ENCODE results near the gene ADORA1.

Gene ADORA1

GRCh38 chr1:203175827-203176241, 48.3 kb downstream of the ADORA1 start:
- DNase-seq = no peak

- DNase-seq = no peak
Measured at GRCh38 chr1:203176273-203177035, 48.9 kb downstream of the ADORA1 start.

- no peak for DNase-seq
Measured at GRCh38 chr1:203177036-203177405, 49.5 kb downstream of the ADORA1 start.

GRCh38 chr1:203177470-203178039, 50.0 kb downstream of the ADORA1 start:
- no peak for DNase-seq

- no peak for DNase-seq
Measured at GRCh38 chr1:203178083-203178482, 50.6 kb downstream of the ADORA1 start.

GRCh38 chr1:203178821-203179666, 51.5 kb downstream of the ADORA1 start:
- DNase-seq = no peak

- DNase-seq = no peak
Measured at GRCh38 chr1:203179667-203180005, 52.1 kb downstream of the ADORA1 start.

- DNase-seq = no peak
Measured at GRCh38 chr1:203180611-203181330, 53.2 kb downstream of the ADORA1 start.

- no peak for DNase-seq
Measured at GRCh38 chr1:203181586-203182386, 54.3 kb downstream of the ADORA1 start.

GRCh38 chr1:203182387-203182953, 54.9 kb downstream of the ADORA1 start:
- no peak for DNase-seq

GRCh38 chr1:203183828-203184227, 56.3 kb downstream of the ADORA1 start:
- no peak for DNase-seq

GRCh38 chr1:203184467-203184866, 56.9 kb downstream of the ADORA1 start:
- DNase-seq = no peak

GRCh38 chr1:203185061-203185461, 57.5 kb downstream of the ADORA1 start:
- no peak for DNase-seq

GRCh38 chr1:203185585-203185984, 58.1 kb downstream of the ADORA1 start:
- no peak for DNase-seq

- DNase-seq = no peak
Measured at GRCh38 chr1:203186091-203186445, 58.5 kb downstream of the ADORA1 start.

GRCh38 chr1:203186446-203187303, 59.1 kb downstream of the ADORA1 start, which contains the start of gene CHI3L1:
Gene CHI3L1, minus strand, starts transcription at chr1:203186704. Its CDS starts 81 bp downstream, at chr1:203186623.
- DNase-seq = no peak

GRCh38 chr1:203187304-203187685, 59.8 kb downstream of the ADORA1 start:
- DNase-seq = no peak

- no peak for DNase-seq
Measured at GRCh38 chr1:203187689-203188264, 60.3 kb downstream of the ADORA1 start.

- DNase-seq = no peak
Measured at GRCh38 chr1:203188686-203189232, 61.2 kb downstream of the ADORA1 start.

- no peak for DNase-seq
Measured at GRCh38 chr1:203189951-203190352, 62.4 kb downstream of the ADORA1 start.
